ENCODE data around the gene KATNAL1.

- no peak for TF ChIP-seq POLR2A (IDR thresholded peaks at IDR 0.05; ENCODE audit: low read depth, low read length)
- TF ChIP-seq POLR2AphosphoS5 (IDR thresholded peaks at IDR 0.05; ENCODE audit: low read depth, low read length), result no peak
Measured at GRCh38 chr13:30319130-30319529, 11.8 kb upstream of the KATNAL1 start.

Measured in GM12892 (cell line).